Activated CD4-positive, alpha-beta T cell treated with anti-CD3 and anti-CD28 coated beads, Interleukin-2, amount 10 ng/mL, durations not matched to agents 7 days and 5 days (primary cell): ENCODE data around the gene KLHDC10. TPM values are rescaled to one million over a fixed set of nuclear protein-coding genes. Genes with fewer than 3 reads are reported as not detected.
"Not testable (repeated sequence)": the region's sequence is repeated elsewhere in the genome, so short reads cannot be mapped to it uniquely, and the experiment has no call there.

Source experiments
- CTCF ChIA-PET: fragments of 350-600 bp; sonication (Branson Sonifier 250); formaldehyde crosslinking; loops from one replicate; lab custom pipeline; 2021; ENCODE audit warnings: antibody characterized with exemption; lab: Charles Lee
- POLR2A ChIA-PET: fragments of 350-600 bp; sonication (Branson Sonifier 250); formaldehyde crosslinking; loops from one replicate; lab custom pipeline; 2021; ENCODE audit warnings: antibody characterized with exemption; lab: Charles Lee
- DNase-seq: peaks from one replicate; pipeline ENCODE4 v3.0.0-alpha.2; 2020
- H3K27ac Mint-ChIP-seq: one replicate; pipeline ENCODE4 v1.8.0; 2021; ENCODE audit warnings: mild to moderate bottlenecking, moderate library complexity, mixed read lengths
- H3K27me3 Mint-ChIP-seq: one replicate; pipeline ENCODE4 v1.8.0; 2021; ENCODE audit warnings: mixed read lengths
- H3K36me3 Mint-ChIP-seq: one replicate; pipeline ENCODE4 v1.8.0; 2021; ENCODE audit warnings: low read depth, mixed read lengths
- H3K4me1 Mint-ChIP-seq: one replicate; pipeline ENCODE4 v1.8.0; 2021; ENCODE audit warnings: mixed read lengths
- H3K4me3 Mint-ChIP-seq: one replicate; pipeline ENCODE4 v1.8.0; 2021; ENCODE audit warnings: mild to moderate bottlenecking, moderate library complexity, mixed read lengths
- H3K9me3 Mint-ChIP-seq: one replicate; pipeline ENCODE4 v1.8.0; 2021; ENCODE audit warnings: mixed read lengths
- total RNA-seq, 2 experiments: library from RNA; stranded (reverse); gene quantifications; one replicate each; pipeline ENCODE4 v1.2.3, GENCODE V29; 2021

The KLHDC10 gene
- total RNA-seq, 2 experiments from 2014 or later, result 14.6 to 16.7 TPM

DNA sequence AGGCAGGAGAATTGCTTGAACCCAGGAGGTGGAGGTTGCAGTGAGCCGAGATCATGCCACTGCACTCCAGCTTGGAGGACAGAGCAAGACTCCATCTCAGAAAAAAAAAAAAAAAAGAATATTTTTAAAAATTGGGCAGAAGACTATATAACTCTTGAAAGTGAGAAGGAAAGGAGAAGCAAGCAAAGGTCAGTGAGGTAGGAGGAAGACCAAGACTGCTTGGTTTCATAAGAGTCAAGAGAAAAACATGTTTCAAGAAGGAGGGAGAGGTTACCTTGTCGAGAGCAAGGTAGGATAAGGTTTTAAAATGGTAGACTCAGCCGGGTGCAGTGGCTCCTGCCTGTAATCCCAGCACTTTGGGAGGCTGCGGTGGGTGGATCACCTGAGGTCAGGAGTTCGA lies 14.9 kb downstream of the KLHDC10 start:
- POLR2A ChIA-PET, H3K4me1 Mint-ChIP-seq, H3K4me3 Mint-ChIP-seq, H3K9me3 Mint-ChIP-seq, H3K36me3 Mint-ChIP-seq, H3K27ac Mint-ChIP-seq, CTCF ChIA-PET, H3K27me3 Mint-ChIP-seq, DNase-seq: not testable (repeated sequence)

DNA sequence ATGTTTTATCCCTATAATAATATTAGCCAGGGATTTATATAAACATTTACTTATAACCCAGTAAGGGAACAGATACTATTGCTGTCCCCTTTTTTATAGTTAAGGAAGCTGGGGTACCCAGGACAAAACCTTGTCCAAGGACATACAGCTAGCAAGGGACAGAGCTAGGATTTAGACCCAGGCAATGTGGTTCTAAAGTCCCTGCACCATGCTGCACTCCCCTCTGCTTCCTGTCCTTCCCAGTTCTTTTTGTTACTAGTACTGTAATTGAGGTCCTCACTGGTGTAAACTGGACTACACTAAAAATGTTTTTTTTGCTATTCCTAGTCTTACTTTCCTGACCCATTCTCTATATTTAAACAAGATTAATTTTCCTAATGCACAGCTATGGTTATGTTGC lies 16.6 kb downstream of the KLHDC10 start:
- ChIA-PET CTCF (interaction anchor here (1.3 to 1.4 kb wide), 2 partner anchors 15 to 28 kb away, joined by 3 to 5 read pairs; no protein-coding TSS in a partner anchor), POLR2A (interaction anchor here (0.6 kb wide), 1 partner anchor 727 kb away, joined by 3 read pairs; no protein-coding TSS in a partner anchor)
- Mint-ChIP-seq H3K4me1 (peaks cover 2% of the 10 kb centered on the region), H3K27me3 (no peaks in the 10 kb centered on the region), H3K27ac (no peak overlapping the region), H3K36me3 (peaks cover 13% of the 10 kb centered on the region), H3K4me3 (no peak overlapping the region), H3K9me3 (no peaks in the 10 kb centered on the region)
- no peak for DNase-seq

DNA sequence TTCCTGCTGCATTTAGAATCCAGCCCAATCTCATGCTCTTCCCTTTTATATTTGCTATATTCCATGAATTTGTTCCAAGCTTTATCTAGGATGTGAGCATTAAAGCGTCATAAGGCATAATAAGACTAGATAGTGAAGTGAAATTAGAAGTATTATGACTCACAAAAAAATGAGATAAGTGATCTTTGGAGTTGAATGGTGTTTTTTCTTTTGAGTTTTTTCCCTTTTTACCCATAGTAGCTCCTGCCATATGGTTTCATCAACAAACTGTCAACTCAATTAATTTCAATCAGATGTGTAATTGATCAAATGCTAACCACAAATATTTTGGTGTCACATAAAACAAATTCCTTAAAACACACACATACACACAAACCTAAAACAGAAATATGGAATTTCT lies 17.0 kb downstream of the KLHDC10 start:
- H3K4me3 Mint-ChIP-seq, result no peak overlapping the region
- H3K4me1 Mint-ChIP-seq, result peaks cover 2% of the 10 kb centered on the region
- ChIA-PET POLR2A (no interaction called here), CTCF (interaction anchor here (0.6 to 1.4 kb wide), 5 partner anchors 15 to 158 kb away, joined by 3 to 6 read pairs (median 5); no protein-coding TSS in a partner anchor)
- no peak overlapping the region for H3K27ac Mint-ChIP-seq
- H3K27me3 Mint-ChIP-seq, result no peaks in the 10 kb centered on the region
- no peak for DNase-seq
- peaks cover 13% of the 10 kb centered on the region for H3K36me3 Mint-ChIP-seq
- H3K9me3 Mint-ChIP-seq, result no peaks in the 10 kb centered on the region

DNA sequence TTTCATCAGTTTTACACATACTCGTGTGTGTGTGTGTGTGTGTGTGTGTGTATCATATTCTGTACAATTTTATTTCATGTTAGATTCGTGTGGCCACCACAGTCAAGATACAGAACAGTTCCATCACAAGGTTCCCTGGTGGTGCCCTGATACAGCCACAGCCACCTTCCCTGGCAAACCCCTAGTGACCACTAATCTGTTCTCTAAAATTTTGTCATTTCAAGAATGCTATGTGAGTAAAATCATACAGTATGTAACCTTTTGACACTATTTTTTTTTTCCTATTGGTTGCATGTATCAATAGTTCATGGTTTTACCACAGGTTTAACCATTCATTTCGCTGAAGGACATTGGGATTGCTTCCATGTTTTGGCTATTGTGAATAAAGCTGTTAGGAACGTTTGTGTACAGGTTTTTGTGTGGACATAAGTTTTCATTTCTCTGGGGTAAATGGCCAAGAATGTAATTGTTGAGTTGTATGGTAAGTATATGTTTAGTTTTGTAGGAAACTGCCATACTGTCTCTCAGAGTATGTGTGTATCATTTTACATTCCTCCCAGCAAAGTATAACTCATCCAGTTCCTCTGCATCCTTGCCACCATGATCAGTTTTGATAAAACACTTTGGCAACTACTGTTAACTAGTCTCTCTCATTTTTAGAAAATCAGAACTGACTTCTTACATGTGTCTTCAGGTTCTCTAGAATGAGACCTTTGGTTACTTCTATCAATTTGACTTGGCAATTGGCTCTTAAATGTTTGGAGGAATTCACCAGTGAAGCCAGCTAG lies 20.6 kb downstream of the KLHDC10 start:
- H3K4me3 Mint-ChIP-seq, result no peak overlapping the region
- H3K4me1 Mint-ChIP-seq, result no peaks in the 10 kb centered on the region
- no peaks in the 10 kb centered on the region for H3K9me3 Mint-ChIP-seq
- H3K36me3 Mint-ChIP-seq, result peaks cover 8% of the 10 kb centered on the region
- H3K27me3 Mint-ChIP-seq, result no peaks in the 10 kb centered on the region
- no peak overlapping the region for H3K27ac Mint-ChIP-seq
- POLR2A ChIA-PET, result no interaction called here
- DNase-seq, result no peak
- CTCF ChIA-PET, result no interaction called here

DNA sequence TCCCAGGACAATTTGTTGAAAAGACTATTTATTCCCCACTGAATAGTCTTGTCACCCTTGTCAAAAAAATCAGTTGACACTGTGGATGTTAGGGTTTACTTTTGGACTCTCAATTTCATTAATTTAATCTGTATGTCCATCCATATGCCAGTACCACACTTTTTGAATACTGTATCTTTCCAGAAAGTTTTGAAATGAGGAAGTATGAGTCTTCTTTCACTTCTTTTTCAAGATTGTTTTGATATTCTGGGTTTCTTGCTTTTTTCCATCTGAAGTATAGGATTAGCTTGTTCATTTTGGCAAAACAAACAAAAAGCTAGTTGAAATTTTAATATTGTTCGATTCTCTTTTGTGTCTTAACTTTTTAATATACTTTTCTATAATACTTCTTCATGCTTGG lies 21.7 kb downstream of the KLHDC10 start:
- ChIA-PET POLR2A (no interaction called here), CTCF (no interaction called here)
- DNase-seq, result no peak
- Mint-ChIP-seq H3K36me3 (peaks cover 8% of the 10 kb centered on the region), H3K4me1 (no peaks in the 10 kb centered on the region), H3K27ac (no peak overlapping the region), H3K4me3 (no peak overlapping the region), H3K27me3 (no peaks in the 10 kb centered on the region), H3K9me3 (no peaks in the 10 kb centered on the region)

DNA sequence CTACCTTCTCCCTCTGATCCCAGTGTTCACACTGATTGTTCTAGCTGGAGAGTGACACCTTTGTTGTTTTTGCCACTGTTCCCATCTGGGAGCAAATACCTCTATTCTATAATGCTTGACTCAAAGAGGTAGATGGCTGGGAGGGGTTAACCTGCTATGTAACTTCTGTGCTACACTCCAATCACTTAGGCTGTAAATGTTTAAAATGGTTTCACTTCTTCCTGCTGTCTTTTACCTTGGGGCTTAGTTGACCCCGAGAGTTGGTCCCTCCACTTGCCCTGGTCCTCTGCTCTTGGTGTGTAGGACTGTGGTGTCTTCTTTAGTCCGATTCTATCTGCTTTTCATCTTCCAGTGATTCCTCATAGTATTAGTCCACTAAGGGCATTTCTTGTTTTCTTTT lies 22.3 kb downstream of the KLHDC10 start:
- ChIA-PET CTCF (no interaction called here), POLR2A (no interaction called here)
- no peaks in the 10 kb centered on the region for H3K9me3 Mint-ChIP-seq
- no peak overlapping the region for H3K4me3 Mint-ChIP-seq
- no peaks in the 10 kb centered on the region for H3K27me3 Mint-ChIP-seq
- no peaks in the 10 kb centered on the region for H3K4me1 Mint-ChIP-seq
- H3K36me3 Mint-ChIP-seq, result peaks cover 8% of the 10 kb centered on the region
- DNase-seq, result no peak
- H3K27ac Mint-ChIP-seq, result no peak overlapping the region

DNA sequence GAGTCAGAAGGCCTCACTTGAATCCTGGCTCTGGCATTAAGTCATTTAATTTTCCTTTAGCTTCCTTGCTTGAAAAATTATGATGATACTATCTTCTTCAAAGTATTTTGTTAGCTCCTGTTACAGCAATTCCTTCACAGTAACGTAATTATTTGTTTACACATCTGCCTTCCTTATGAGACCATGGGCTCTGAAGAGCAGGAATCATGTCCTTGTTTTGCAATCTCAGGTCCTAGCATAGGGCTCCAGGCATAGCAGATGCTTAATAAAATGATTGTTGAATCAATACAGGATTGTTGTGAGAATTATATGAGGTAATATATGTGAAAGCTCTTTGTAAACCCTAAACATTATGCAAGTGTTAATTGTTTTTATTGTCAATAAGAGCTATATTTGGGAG lies 25.5 kb downstream of the KLHDC10 start:
- Mint-ChIP-seq H3K9me3 (no peaks in the 10 kb centered on the region), H3K27ac (no peak overlapping the region), H3K27me3 (no peaks in the 10 kb centered on the region), H3K36me3 (peaks cover 10% of the 10 kb centered on the region), H3K4me3 (no peak overlapping the region), H3K4me1 (no peaks in the 10 kb centered on the region)
- POLR2A ChIA-PET, result interaction anchor here (0.7 kb wide), 1 partner anchor 766 kb away, joined by 3 read pairs; no protein-coding TSS in a partner anchor
- DNase-seq, result no peak
- CTCF ChIA-PET, result interaction anchor here (0.8 kb wide), 1 partner anchor 18 kb away, joined by 3 read pairs; no protein-coding TSS in a partner anchor

DNA sequence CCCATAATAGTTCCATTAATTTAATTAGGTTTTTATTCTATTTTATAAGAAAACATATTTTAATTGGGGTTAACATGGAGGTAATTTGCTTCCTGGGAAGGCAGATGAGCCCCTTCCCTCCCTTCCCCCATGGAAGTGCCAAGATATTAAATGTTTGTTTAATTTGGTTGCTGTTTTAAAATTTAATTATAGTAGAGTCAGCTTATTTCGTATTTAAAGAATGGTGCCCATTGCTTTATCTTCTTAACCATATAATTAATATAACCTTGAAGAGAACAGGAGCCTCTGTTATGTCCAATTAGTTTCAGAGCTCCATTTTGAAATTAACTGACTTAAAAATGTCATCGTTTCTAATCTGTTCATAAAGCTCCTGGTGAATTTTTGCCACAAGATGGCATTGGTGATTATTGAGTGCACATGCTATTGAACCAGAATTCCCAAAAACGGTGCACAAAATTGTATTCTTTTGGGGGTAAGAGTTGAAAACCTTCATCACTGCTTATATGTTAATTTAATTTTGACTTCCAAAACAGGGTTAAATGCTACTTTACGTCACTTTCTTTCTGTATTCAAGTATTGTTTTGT lies 26.0 kb downstream of the KLHDC10 start:
- CTCF ChIA-PET, result interaction anchor here (0.8 kb wide), 1 partner anchor 18 kb away, joined by 3 read pairs; no protein-coding TSS in a partner anchor
- H3K9me3 Mint-ChIP-seq, result no peaks in the 10 kb centered on the region
- no peak overlapping the region for H3K27ac Mint-ChIP-seq
- H3K4me3 Mint-ChIP-seq, result no peak overlapping the region
- POLR2A ChIA-PET, result interaction anchor here (0.7 kb wide), 1 partner anchor 766 kb away, joined by 3 read pairs; no protein-coding TSS in a partner anchor
- H3K27me3 Mint-ChIP-seq, result no peaks in the 10 kb centered on the region
- peaks cover 7% of the 10 kb centered on the region for H3K36me3 Mint-ChIP-seq
- no peaks in the 10 kb centered on the region for H3K4me1 Mint-ChIP-seq
- no peak for DNase-seq

DNA sequence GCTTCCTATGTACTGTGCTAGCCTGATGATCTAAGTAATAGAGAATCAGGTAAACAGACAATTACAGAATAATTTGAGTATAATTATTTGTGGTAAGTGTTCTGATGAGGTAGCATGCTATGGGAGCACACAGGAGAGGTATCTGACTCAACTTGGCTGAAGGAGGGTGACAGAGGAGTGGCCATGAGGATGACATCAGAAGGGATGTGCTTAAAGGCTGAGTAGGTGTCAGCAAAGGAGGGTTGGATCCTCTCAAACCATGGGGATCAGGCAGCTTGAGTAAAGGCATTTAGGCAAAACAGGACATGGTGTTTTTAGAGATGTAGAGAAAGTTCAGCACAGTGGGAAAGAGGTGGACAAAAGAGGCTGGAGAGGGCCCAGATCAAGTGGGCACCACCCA lies 29.0 kb downstream of the KLHDC10 start:
- H3K27ac Mint-ChIP-seq, result no peak overlapping the region
- no peaks in the 10 kb centered on the region for H3K4me1 Mint-ChIP-seq
- H3K36me3 Mint-ChIP-seq, result peaks cover 7% of the 10 kb centered on the region
- no peak for DNase-seq
- H3K9me3 Mint-ChIP-seq, result no peaks in the 10 kb centered on the region
- POLR2A ChIA-PET, result no interaction called here
- H3K4me3 Mint-ChIP-seq, result no peak overlapping the region
- CTCF ChIA-PET, result interaction anchor here (0.6 kb wide), 1 partner anchor 557 kb away, joined by 4 read pairs; no protein-coding TSS in a partner anchor
- H3K27me3 Mint-ChIP-seq, result no peaks in the 10 kb centered on the region

DNA sequence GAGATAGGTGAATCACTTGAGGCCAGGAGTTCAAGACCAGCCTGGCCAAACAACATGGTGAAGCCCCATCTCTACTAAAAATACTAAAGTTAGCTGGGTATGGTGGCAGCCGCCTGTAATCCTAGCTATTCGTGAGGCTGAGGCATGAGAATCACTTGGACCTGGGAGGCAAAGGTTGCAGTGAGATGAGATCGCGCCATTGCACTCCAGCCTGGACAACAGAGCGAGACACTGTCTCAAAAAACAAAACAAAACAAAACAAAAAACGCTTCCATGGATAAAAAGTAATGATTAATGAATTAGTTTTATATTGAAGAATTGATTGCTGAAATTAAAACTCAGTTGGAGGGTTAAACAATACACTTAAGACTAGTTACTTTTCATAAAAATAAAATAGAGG lies 32.3 kb downstream of the KLHDC10 start:
- H3K36me3 Mint-ChIP-seq, result peaks cover 7% of the 10 kb centered on the region
- ChIA-PET CTCF (interaction anchor here (0.6 kb wide), 1 partner anchor 200 kb away, joined by 3 read pairs; no protein-coding TSS in a partner anchor), POLR2A (no interaction called here)
- H3K9me3 Mint-ChIP-seq, result no peaks in the 10 kb centered on the region
- no peaks in the 10 kb centered on the region for H3K4me1 Mint-ChIP-seq
- DNase-seq, result no peak
- no peak overlapping the region for H3K27ac Mint-ChIP-seq
- no peak overlapping the region for H3K4me3 Mint-ChIP-seq
- H3K27me3 Mint-ChIP-seq, result no peaks in the 10 kb centered on the region

DNA sequence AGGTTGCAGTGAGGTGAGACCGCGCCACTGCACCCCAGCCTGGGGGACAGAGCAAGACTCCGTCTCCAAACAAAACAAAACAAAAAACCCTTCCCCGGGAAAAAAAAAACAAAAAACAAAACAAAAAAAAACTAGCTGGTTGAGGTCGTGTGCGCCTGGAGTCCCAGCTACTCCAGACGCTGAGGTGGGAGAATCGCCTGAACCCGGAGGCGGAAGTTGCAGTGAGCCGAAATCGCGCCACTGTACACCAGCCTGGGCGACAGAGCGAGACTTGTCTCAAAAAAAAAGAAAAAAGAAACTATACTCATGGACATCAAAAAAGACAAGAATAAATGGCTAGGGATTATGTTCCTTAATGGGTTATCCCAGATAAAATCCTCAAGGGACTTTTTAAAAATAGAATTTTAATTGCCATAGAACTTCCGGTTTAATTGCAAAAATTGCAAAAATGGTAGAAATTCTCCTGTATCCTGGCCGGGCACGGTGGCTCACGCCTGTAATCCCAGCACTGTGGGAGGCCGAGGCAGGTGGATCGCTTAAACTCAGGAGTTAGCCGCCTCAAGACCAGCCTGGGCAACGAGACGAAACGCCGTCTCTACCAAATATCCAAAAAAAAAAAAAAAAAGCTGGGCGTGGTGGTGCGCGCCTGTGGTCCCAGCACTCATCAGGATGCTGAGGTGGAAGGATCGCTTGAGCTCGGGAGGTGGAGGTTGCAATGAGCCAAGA lies 37.8 kb downstream of the KLHDC10 start:
- POLR2A ChIA-PET, result no interaction called here
- H3K27ac Mint-ChIP-seq, result no peak overlapping the region
- H3K4me3 Mint-ChIP-seq, result no peak overlapping the region
- CTCF ChIA-PET, result interaction anchor here (1.1 kb wide), 1 partner anchor 10 kb away, joined by 3 read pairs; no protein-coding TSS in a partner anchor
- no peaks in the 10 kb centered on the region for H3K27me3 Mint-ChIP-seq
- H3K36me3 Mint-ChIP-seq, result no peaks in the 10 kb centered on the region
- DNase-seq, result no peak
- no peaks in the 10 kb centered on the region for H3K4me1 Mint-ChIP-seq
- H3K9me3 Mint-ChIP-seq, result no peaks in the 10 kb centered on the region

DNA sequence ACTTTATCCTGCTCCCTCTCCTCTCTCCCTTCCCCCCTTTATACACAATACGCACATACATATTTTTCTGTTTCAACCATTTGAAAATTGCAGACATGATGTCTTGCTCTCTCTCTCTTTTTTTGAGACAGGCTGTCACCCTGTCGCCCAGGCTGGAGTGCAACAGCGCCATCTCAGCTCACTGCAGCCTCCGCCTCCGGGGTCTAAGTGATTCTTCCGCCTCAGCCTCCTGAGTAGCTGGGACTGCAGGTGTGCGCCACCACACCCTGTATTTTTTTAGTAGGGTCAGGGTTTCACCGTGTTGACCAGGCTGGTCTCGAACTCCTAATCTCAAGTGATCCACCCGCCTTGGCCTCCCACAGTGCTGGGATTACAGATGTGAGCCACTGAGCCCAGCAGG lies 38.5 kb downstream of the KLHDC10 start:
- no peaks in the 10 kb centered on the region for H3K9me3 Mint-ChIP-seq
- H3K27me3 Mint-ChIP-seq, result no peaks in the 10 kb centered on the region
- H3K4me3 Mint-ChIP-seq, result no peak overlapping the region
- H3K27ac Mint-ChIP-seq, result no peak overlapping the region
- POLR2A ChIA-PET, result no interaction called here
- CTCF ChIA-PET, result no interaction called here
- no peak for DNase-seq
- no peaks in the 10 kb centered on the region for H3K4me1 Mint-ChIP-seq
- no peaks in the 10 kb centered on the region for H3K36me3 Mint-ChIP-seq
